ENCODE measurements around the gene HOXB3.

Gene HOXB3

GRCh38 chr17:48577330-48577945, 12.6 kb downstream of the HOXB3 start:
- TF ChIP-seq CTCF (IDR thresholded peaks at IDR 0.05; ENCODE audit: extremely low read depth, missing control alignments) = no peak
- peak; percentile 73 for DNase-seq (ENCODE audit: low spot score)

DNA sequence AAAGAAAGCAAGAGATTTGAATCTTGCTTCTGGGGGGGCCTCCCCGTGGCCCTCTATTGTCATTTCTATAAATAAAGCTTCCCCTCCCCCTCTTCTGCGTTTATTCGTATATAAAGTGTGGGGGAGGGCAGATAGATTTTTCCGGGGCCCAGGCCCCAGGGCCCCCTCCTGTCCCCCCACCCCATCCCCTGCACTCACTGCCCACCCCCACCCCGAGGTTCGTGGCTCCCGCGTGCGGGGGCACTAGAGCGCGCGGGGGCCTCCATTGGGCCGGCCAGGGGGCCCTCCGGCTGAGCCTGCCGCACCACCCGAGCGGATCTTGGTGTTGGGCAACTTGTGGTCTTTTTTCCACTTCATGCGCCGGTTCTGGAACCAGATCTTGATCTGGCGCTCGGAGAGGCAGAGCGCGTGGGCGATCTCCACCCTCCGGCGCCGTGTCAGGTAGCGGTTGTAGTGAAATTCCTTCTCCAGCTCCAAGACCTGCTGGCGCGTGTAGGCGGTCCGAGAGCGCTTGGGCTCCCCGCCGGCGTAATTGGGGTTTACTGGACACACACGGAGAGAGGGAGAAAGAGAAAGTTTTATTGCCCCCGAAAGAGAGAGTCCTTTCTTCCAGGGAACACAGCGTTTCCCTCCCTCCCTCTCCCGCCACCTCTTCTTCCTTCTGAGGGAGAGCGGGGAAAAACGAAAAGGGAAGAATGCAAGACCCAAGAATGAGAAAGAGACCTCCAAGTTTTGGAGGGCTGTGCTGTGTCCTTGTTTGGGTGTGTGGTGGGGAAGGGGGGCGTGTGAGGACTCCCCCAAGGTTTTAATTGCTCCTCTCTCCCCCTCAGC, 13.3 kb downstream of the HOXB3 start:
- DNase-seq (ENCODE audit: low spot score) = no peak
- no peak for TF ChIP-seq CTCF (IDR thresholded peaks at IDR 0.05; ENCODE audit: extremely low read depth, missing control alignments)

- no peak for TF ChIP-seq CTCF (IDR thresholded peaks at IDR 0.05; ENCODE audit: extremely low read depth, missing control alignments)
- DNase-seq (ENCODE audit: low spot score) = no peak
These were observed 14.2 kb downstream of the HOXB3 start for GRCh38 chr17:48575673-48576478.

GRCh38 chr17:48575066-48575582, 14.9 kb downstream of the HOXB3 start:
- TF ChIP-seq CTCF (IDR thresholded peaks at IDR 0.05; ENCODE audit: extremely low read depth, missing control alignments) = no peak
- DNase-seq (ENCODE audit: low spot score) = no peak

DNA sequence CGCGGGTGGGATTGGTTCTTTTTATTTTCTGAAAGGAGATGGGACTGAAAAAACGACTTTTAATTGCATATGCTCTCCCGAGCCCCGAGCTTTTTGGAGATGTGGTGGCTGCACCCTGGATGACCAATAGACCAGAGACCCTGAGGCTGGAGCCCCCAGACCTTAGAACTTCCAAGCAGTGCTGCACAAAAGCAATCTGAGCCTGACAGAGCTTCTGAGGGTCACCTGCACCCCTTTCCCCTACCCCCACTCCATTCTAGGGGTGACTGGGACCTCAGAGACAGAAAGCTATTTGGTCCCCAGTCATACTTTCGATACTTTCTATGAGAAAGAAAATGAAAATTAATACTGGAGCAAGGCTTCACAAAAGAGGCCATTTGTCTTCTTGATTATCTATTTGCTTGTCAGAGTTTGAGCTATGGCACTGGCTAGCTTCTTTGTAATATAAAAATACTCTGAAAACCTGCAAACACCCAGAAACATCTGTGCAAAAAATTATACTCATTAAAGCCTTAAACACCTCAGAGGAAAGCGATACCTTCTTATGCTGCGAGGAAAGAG, 15.5 kb downstream of the HOXB3 start:
- no peak for TF ChIP-seq CTCF (IDR thresholded peaks at IDR 0.05; ENCODE audit: extremely low read depth, missing control alignments)
- DNase-seq (ENCODE audit: low spot score) = no peak

DNA sequence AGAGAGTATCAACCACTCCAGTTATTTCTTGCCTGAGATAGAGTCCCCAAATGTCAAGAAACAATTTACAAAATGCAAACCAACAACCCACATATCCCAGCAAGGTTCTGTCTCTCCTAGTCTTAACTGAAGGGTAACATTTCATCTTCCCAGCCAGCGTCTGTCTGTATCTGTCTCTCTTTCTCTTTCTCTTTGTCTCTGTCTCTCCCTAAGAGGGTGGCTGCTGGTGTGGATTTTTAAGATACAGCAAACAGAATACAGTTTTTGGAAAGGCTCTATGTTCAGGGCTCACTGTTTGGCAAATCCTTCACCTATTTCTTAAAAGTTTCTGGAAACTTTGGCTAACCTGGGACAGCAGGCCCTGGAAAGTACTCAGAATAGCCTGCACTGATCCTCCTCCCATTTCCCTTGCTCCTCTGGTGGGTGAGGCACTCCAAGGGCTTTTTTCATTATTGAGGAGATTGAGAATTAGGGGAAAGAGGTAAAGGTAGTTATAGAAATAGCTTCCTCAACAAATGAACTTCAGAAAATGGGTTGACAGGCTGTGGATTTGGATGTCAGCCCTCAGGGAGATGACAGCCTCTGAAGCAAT, 18.1 kb downstream of the HOXB3 start:
- TF ChIP-seq CTCF (IDR thresholded peaks at IDR 0.05; ENCODE audit: extremely low read depth, missing control alignments) = no peak
- no peak for DNase-seq (ENCODE audit: low spot score)
